ENCODE measurements around the gene PIAS2.

- TF ChIP-seq LEF1 (IDR thresholded peaks at IDR 0.05; ENCODE audit: borderline replicate concordance): no peak
- TF ChIP-seq BHLHE40 (IDR thresholded peaks at IDR 0.05; ENCODE audit: borderline replicate concordance): no peak
- TF ChIP-seq ARNT (IDR thresholded peaks at IDR 0.05): no peak
- TF ChIP-seq FOXA1 (IDR thresholded peaks at IDR 0.05): no peak
- no peak for TF ChIP-seq SP1 (IDR thresholded peaks at IDR 0.05)
- no peak for TF ChIP-seq FOXK2 (IDR thresholded peaks at IDR 0.05)
- no peak for TF ChIP-seq PKNOX1 (IDR thresholded peaks at IDR 0.05)
These were observed 108.2 kb downstream of the PIAS2 start for GRCh38 chr18:46809145-46809544.
